GM06990 (cell line): ENCODE data around the gene ELAPOR1.

Experiments used
- DNase-seq: peaks from one replicate; pipeline ENCODE4 v3.0.0-alpha.2; 2011; ENCODE audit not compliant: insufficient read length; ENCODE audit errors: extremely low read depth
- H3K27me3 ChIP-seq: replicated peaks from 2 replicates; pipeline ENCODE4 v1.6.0; 2011; ENCODE audit warnings: low read length; ENCODE audit not compliant: control insufficient read depth, insufficient read depth
- H3K36me3 ChIP-seq: 2 replicates; pipeline ENCODE4 v1.5.1; 2011; ENCODE audit warnings: low read length; ENCODE audit not compliant: control insufficient read depth, insufficient read depth
- H3K4me3 ChIP-seq: replicated peaks from 2 replicates; pipeline ENCODE4 v1.5.1; 2011; ENCODE audit warnings: low read depth, mild to moderate bottlenecking, control low read depth, low read length
- CTCF ChIP-seq: IDR thresholded peaks from 2 replicates; pipeline ENCODE4 v1.5.1; 2011; ENCODE audit warnings: low read length, control low read depth, mild to moderate bottlenecking, inconsistent platforms; ENCODE audit not compliant: insufficient read depth, poor library complexity, severe bottlenecking

ELAPOR1 gene

GRCh38 chr1:109084563-109085517 is 29.1 kb upstream of the ELAPOR1 start:
- no peaks in the 10 kb centered on the region for H3K27me3 ChIP-seq
- DNase-seq = no peak
- H3K4me3 ChIP-seq = no peak overlapping the region
- H3K36me3 ChIP-seq = no peaks in the 10 kb centered on the region
- TF ChIP-seq CTCF = no peak

GRCh38 chr1:109089242-109090015 is 24.5 kb upstream of the ELAPOR1 start:
- H3K36me3 ChIP-seq = peaks cover 2% of the 10 kb centered on the region
- no peak overlapping the region; the same call in 1 of the 2 replicates for H3K4me3 ChIP-seq
- DNase-seq = no peak
- H3K27me3 ChIP-seq = no peaks in the 10 kb centered on the region
- TF ChIP-seq CTCF = peak; percentile 27

GRCh38 chr1:109090196-109091077 is 23.5 kb upstream of the ELAPOR1 start, which contains the start of gene TMEM167B:
Gene TMEM167B (plus strand): TSS chr1:109090764. CDS start chr1:109090873, 109 bp downstream.
- Histone ChIP-seq H3K27me3 (no peaks in the 10 kb centered on the region), H3K4me3 (peak within 1 kb of the TSS; percentile 82), H3K36me3 (peaks cover 2% of the 10 kb centered on the region)
- no peak for TF ChIP-seq CTCF
- peak; percentile 91 for DNase-seq

GRCh38 chr1:109091078-109091838 is 22.7 kb upstream of the ELAPOR1 start:
- no peaks in the 10 kb centered on the region for H3K27me3 ChIP-seq
- DNase-seq = no peak
- peak overlapping the region; percentile 82 for H3K4me3 ChIP-seq
- H3K36me3 ChIP-seq = peaks cover 2% of the 10 kb centered on the region
- no peak for TF ChIP-seq CTCF

- Histone ChIP-seq H3K36me3 (peaks cover 2% of the 10 kb centered on the region), H3K27me3 (no peaks in the 10 kb centered on the region), H3K4me3 (peak overlapping the region; percentile 82)
- no peak for TF ChIP-seq CTCF
- DNase-seq = no peak
These were observed 22.1 kb upstream of the ELAPOR1 start for GRCh38 chr1:109091839-109092193.
